Activated CD4-positive, alpha-beta T cell treated with anti-CD3 and anti-CD28 coated beads for 36 hours (primary cell): ENCODE measurements around the gene SLC34A1. TPM values are rescaled to one million over a fixed set of nuclear protein-coding genes. Genes with fewer than 3 reads are reported as not detected.

ENCODE experiments used
- ATAC-seq: fragments of 200-7000 bp; cut with Tn5 transposase; one replicate; pipeline ENCODE4 v1.10.0; 2021; ENCODE audit warnings: mild to moderate bottlenecking, moderate library complexity
- CTCF ChIA-PET: fragments of 350-600 bp; sonication (Branson Sonifier 250); formaldehyde crosslinking; loops from one replicate; lab custom pipeline; 2021; ENCODE audit warnings: antibody characterized with exemption; lab: Charles Lee
- POLR2A ChIA-PET: fragments of 350-600 bp; sonication (Branson Sonifier 250); formaldehyde crosslinking; loops from one replicate; lab custom pipeline; 2021; ENCODE audit warnings: antibody characterized with exemption, inconsistent platforms; lab: Charles Lee
- DNase-seq: peaks from one replicate; pipeline ENCODE4 v3.0.0-alpha.2; 2020
- H3K27ac Mint-ChIP-seq: one replicate; pipeline ENCODE4 v1.8.0; 2021; ENCODE audit warnings: mixed read lengths
- H3K27me3 Mint-ChIP-seq: one replicate; pipeline ENCODE4 v1.8.0; 2021; ENCODE audit warnings: mixed read lengths
- H3K36me3 Mint-ChIP-seq: one replicate; pipeline ENCODE4 v1.8.0; 2021; ENCODE audit warnings: low read depth, mixed read lengths
- H3K4me1 Mint-ChIP-seq: one replicate; pipeline ENCODE4 v1.8.0; 2021; ENCODE audit warnings: mixed read lengths
- H3K4me3 Mint-ChIP-seq: one replicate; pipeline ENCODE4 v1.8.0; 2021; ENCODE audit warnings: mild to moderate bottlenecking, moderate library complexity, mixed read lengths
- H3K9me3 Mint-ChIP-seq: one replicate; pipeline ENCODE4 v1.8.0; 2021; ENCODE audit warnings: low read depth, mixed read lengths
- intact Hi-C, 2 experiments: fragments of 100-400 bp; cut with DNase I in 1 of 2; cut with micrococcal nuclease in 1 of 2; formaldehyde crosslinking; loops; one replicate each; pipeline versions ENCODE4 v1.14.2 to v1.15.1; 2022 to 2024; cut with DNase I, micrococcal nuclease
- total RNA-seq, 2 experiments: library from RNA; stranded (reverse); gene quantifications; one replicate each; pipeline ENCODE4 v1.2.3, GENCODE V29; 2021

SLC34A1 gene
- total RNA-seq, 2 experiments from 2014 or later, result 0.14 TPM; not detected in 1

- H3K4me3 Mint-ChIP-seq, result no peak overlapping the region
- peaks cover 82% of the 10 kb centered on the region for H3K4me1 Mint-ChIP-seq
- H3K27ac Mint-ChIP-seq, result no peak overlapping the region
Measured at GRCh38 chr5:177435847-177436536, 51.8 kb downstream of the SLC34A1 start.

DNA sequence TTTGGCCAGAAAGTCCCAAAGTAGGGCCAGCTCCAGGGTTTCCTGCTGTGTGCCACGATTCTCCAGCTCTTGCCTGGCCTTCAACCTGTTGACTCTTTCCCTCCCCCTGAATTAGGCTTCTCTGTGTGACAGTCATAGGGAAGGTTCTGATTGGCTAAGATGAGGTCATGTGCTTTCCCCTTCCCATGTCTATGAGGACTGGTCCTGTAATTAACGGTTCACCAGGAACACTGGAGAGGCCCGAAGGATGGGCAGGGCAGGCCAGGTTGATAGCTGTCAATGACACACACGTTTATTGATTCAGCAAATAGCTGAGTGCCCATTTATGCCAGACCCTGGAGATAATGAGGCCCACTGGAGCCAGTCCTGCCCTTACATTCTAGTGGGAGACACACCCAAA is 53.4 kb downstream of the SLC34A1 start:
- intact Hi-C loops, result no loop called here
- DNase-seq, result no peak
- no peak for ATAC-seq
- peaks cover 70% of the 10 kb centered on the region for H3K4me1 Mint-ChIP-seq
- ChIA-PET POLR2A (interaction anchor here (0.9 to 1.9 kb wide), 2 partner anchors 8 to 9 kb away, joined by 4 to 17 read pairs; partner anchors contain the start of gene PRR7), CTCF (interaction anchor here (0.7 to 2.2 kb wide), 9 partner anchors 11 to 898 kb away, joined by 3 to 7 read pairs (median 5); partner anchors contain the start of gene GRK6)
- H3K4me3 Mint-ChIP-seq, result no peak overlapping the region
- H3K27me3 Mint-ChIP-seq, result no peaks in the 10 kb centered on the region
- H3K9me3 Mint-ChIP-seq, result no peaks in the 10 kb centered on the region
- H3K36me3 Mint-ChIP-seq, result peaks cover 70% of the 10 kb centered on the region
- no peak overlapping the region for H3K27ac Mint-ChIP-seq

More at GRCh38 chr5:177435847-177436536, 51.8 kb downstream of the SLC34A1 start:
- Mint-ChIP-seq H3K9me3 (no peaks in the 10 kb centered on the region), H3K27me3 (no peaks in the 10 kb centered on the region), H3K36me3 (peaks cover 72% of the 10 kb centered on the region)
- POLR2A ChIA-PET, result interaction anchor here (1.9 kb wide), 1 partner anchor 10 kb away, joined by 17 read pairs; the partner anchor contains the start of gene PRR7
- intact Hi-C loops, result no loop called here
- ATAC-seq (no peak), DNase-seq (no peak)
- CTCF ChIA-PET, result interaction anchor here (1.2 to 2.2 kb wide), 5 partner anchors 10 to 65 kb away, joined by 3 to 6 read pairs (median 4); no protein-coding TSS in a partner anchor

DNA sequence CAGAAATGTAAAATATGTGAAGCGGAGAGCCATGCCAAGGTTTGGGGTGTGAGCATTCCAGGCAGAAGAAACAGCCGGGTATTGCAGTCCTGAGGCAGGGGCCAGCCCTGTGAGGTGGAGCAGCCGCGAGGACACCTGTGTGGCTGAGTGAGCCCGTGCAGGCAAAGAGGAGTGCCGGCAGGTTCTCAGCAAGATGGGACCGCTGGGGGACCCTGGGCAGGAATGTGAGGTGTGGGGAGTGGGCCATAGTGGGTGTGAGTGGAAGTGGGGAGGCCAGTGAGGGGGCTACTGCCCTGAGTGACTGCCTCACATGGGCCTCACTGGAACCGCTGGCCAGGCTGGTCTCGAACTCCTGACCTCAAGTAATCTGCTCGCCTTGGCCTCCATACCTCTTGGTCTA is 54.2 kb downstream of the SLC34A1 start:
- Mint-ChIP-seq H3K27me3 (no peaks in the 10 kb centered on the region), H3K9me3 (no peaks in the 10 kb centered on the region), H3K27ac (peak overlapping the region; percentile 47), H3K4me1 (peaks cover 62% of the 10 kb centered on the region), H3K4me3 (no peak overlapping the region), H3K36me3 (peaks cover 66% of the 10 kb centered on the region)
- intact Hi-C loops, result no loop called here
- POLR2A ChIA-PET, result interaction anchor here (1.0 kb wide), 1 partner anchor 11 kb away, joined by 3 read pairs; no protein-coding TSS in a partner anchor
- CTCF ChIA-PET, result interaction anchor here (0.7 to 2.2 kb wide), 5 partner anchors 10 to 899 kb away, joined by 3 to 6 read pairs (median 5); no protein-coding TSS in a partner anchor
- ATAC-seq (no peak), DNase-seq (peak; percentile 12)

GRCh38 chr5:177439518-177440053 is 55.4 kb downstream of the SLC34A1 start:
- H3K27me3 Mint-ChIP-seq, result no peaks in the 10 kb centered on the region
- DNase-seq (no peak), ATAC-seq (no peak)
- H3K4me1 Mint-ChIP-seq, result peaks cover 62% of the 10 kb centered on the region
- ChIA-PET CTCF (interaction anchor here (0.7 to 2.0 kb wide), 12 partner anchors 8 to 987 kb away, joined by 3 to 12 read pairs (median 5); partner anchors contain the start of gene GRK6), POLR2A (interaction anchor here (0.7 to 3.3 kb wide), 6 partner anchors 9 to 763 kb away, joined by 3 to 28 read pairs (median 4); partner anchors contain the start of gene GRK6)
- intact Hi-C loops, result no loop called here
- no peak overlapping the region for H3K4me3 Mint-ChIP-seq
- H3K36me3 Mint-ChIP-seq, result peaks cover 57% of the 10 kb centered on the region
- peak overlapping the region; percentile 68 for H3K27ac Mint-ChIP-seq
- no peaks in the 10 kb centered on the region for H3K9me3 Mint-ChIP-seq

- Mint-ChIP-seq H3K9me3 (no peaks in the 10 kb centered on the region), H3K27ac (peak overlapping the region; percentile 68), H3K4me3 (no peak overlapping the region), H3K4me1 (peaks cover 65% of the 10 kb centered on the region), H3K27me3 (no peaks in the 10 kb centered on the region), H3K36me3 (peaks cover 52% of the 10 kb centered on the region)
- DNase-seq (peak; percentile 72), ATAC-seq (peak; percentile 77)
- CTCF ChIA-PET, result interaction anchor here (0.7 to 2.0 kb wide), 11 partner anchors 9 to 988 kb away, joined by 3 to 12 read pairs (median 5); partner anchors contain the start of gene GRK6
- POLR2A ChIA-PET, result interaction anchor here (0.7 to 3.3 kb wide), 4 partner anchors 10 to 762 kb away, joined by 3 to 28 read pairs (median 5); partner anchors contain the start of gene GRK6
- intact Hi-C loops, result no loop called here
Measured at GRCh38 chr5:177440211-177440989, 56.2 kb downstream of the SLC34A1 start.

GRCh38 chr5:177440990-177441780 is 57.0 kb downstream of the SLC34A1 start:
- DNase-seq (no peak), ATAC-seq (no peak)
- Mint-ChIP-seq H3K36me3 (peaks cover 47% of the 10 kb centered on the region), H3K4me3 (no peak overlapping the region), H3K9me3 (no peaks in the 10 kb centered on the region), H3K4me1 (peaks cover 66% of the 10 kb centered on the region), H3K27ac (peak overlapping the region; percentile 19), H3K27me3 (no peaks in the 10 kb centered on the region)
- intact Hi-C loops, result no loop called here
- ChIA-PET POLR2A (interaction anchor here (1.6 to 3.3 kb wide), 2 partner anchors 11 to 14 kb away, joined by 7 to 28 read pairs; partner anchors contain the start of gene GRK6), CTCF (interaction anchor here (0.8 to 2.0 kb wide), 10 partner anchors 12 to 52 kb away, joined by 3 to 12 read pairs (median 5); partner anchors contain the start of gene GRK6)

- DNase-seq (peak; percentile 10), ATAC-seq (no peak)
- intact Hi-C loops, result no loop called here
- peak overlapping the region; percentile 47 for H3K27ac Mint-ChIP-seq
- ChIA-PET CTCF (interaction anchor here (0.8 to 3.1 kb wide), 5 partner anchors 13 to 133 kb away, joined by 4 to 11 read pairs (median 5); no protein-coding TSS in a partner anchor), POLR2A (interaction anchor here (0.6 to 9.3 kb wide), 3 partner anchors 11 to 34 kb away, joined by 3 to 85 read pairs (median 28); no protein-coding TSS in a partner anchor)
- peaks cover 39% of the 10 kb centered on the region for H3K36me3 Mint-ChIP-seq
- no peak overlapping the region for H3K4me3 Mint-ChIP-seq
- H3K27me3 Mint-ChIP-seq, result no peaks in the 10 kb centered on the region
- peaks cover 61% of the 10 kb centered on the region for H3K4me1 Mint-ChIP-seq
- no peaks in the 10 kb centered on the region for H3K9me3 Mint-ChIP-seq
Measured at GRCh38 chr5:177442066-177442826, 58.0 kb downstream of the SLC34A1 start.

DNA sequence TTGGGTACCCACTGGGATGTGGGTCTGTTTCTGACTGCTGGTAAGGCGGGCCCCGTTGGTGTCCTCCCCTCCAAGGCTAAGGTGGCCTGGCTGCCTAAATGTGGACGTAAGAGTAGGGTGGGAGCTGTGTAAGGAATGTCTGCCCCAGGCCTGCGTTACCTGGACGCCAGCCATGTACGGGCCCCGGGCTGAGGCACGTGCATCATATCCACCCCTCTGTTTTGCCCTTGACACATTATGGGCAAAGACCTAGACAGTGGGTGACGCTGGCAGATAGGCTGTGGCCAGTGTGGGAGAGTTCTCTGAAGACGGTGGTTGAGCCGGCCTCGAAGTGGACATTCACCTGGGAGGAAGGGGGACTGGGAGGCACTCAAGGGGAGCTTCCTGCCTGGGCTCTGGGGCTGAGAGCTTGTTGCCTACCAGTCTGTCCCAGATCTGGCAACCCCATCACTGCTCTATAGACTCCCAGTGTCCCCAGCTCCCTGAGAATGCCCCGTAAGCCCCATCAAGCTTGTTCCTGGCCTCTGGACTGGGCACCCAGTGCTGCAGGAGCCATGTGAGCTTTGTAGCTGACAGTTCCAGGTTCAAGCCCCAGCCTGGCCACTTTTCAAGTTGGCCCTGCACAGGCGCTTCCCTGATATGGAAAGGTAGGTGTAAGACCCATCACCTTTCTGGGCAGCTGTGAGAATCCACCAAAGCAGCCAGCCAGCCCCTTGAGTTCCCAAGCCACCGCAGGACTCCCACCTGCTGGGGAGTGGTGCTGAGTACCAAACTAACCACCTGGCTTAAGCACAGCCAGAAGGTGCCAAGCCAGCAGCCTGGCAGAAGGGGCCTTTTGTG is 59.1 kb downstream of the SLC34A1 start:
- intact Hi-C loops, result no loop called here
- H3K9me3 Mint-ChIP-seq, result no peaks in the 10 kb centered on the region
- no peaks in the 10 kb centered on the region for H3K27me3 Mint-ChIP-seq
- H3K27ac Mint-ChIP-seq, result no peak overlapping the region
- ATAC-seq (no peak), DNase-seq (peak; percentile 19)
- H3K4me3 Mint-ChIP-seq, result no peak overlapping the region
- peaks cover 29% of the 10 kb centered on the region for H3K36me3 Mint-ChIP-seq
- POLR2A ChIA-PET, result interaction anchor here (0.6 to 9.3 kb wide), 5 partner anchors 9 to 35 kb away, joined by 3 to 85 read pairs (median 3); no protein-coding TSS in a partner anchor
- peaks cover 61% of the 10 kb centered on the region for H3K4me1 Mint-ChIP-seq
- CTCF ChIA-PET, result interaction anchor here (0.6 to 8.1 kb wide), 9 partner anchors 9 to 134 kb away, joined by 3 to 72 read pairs (median 8); no protein-coding TSS in a partner anchor
